Measurements from ENCODE around the gene TBC1D9. TPM values are rescaled to one million over a fixed set of nuclear protein-coding genes. Genes with fewer than 3 reads are reported as not detected.

The TBC1D9 gene
- polyA plus RNA-seq, 2 of the 4 experiments (the other 2 are of a cell fraction): 5.6 to 11.8 TPM

- DNase-seq (ENCODE audit: low read depth in 1 of 2, low spot score in 1 of 2) (no peak), FAIRE-seq (no peak), ATAC-seq (no peak)
- CTCF ChIA-PET: no interaction called here
- Histone ChIP-seq H3K4me2 (no peak overlapping the region), H3K27ac (no peak overlapping the region), H3K9me3 (no peaks in the 10 kb centered on the region), H3K4me1 (peaks cover 14% of the 10 kb centered on the region), H3K4me3 (no peak overlapping the region)
- TF ChIP-seq ZC3H11A (IDR thresholded peaks at IDR 0.05) (no peak), RCOR1 (IDR thresholded peaks at IDR 0.05; ENCODE audit: low read depth, low read length) (no peak), TFCP2L1 (CRISPR knock-in tag; IDR thresholded peaks at IDR 0.05) (no peak), RAD21 (conservative IDR thresholded peaks at IDR 0.05 in 1 of 2, IDR thresholded peaks at IDR 0.05 in 1 of 2) (no peak), ZFP36 (IDR thresholded peaks at IDR 0.05; ENCODE audit: borderline replicate concordance, partially characterized antibody) (no peak), FOSL2 (IDR thresholded peaks at IDR 0.05) (no peak), FOSL2 (CRISPR knock-in tag; IDR thresholded peaks at IDR 0.05) (no peak), FOSB (CRISPR knock-in tag; IDR thresholded peaks at IDR 0.05) (no peak), MAFK (IDR thresholded peaks at IDR 0.05; ENCODE audit: partially characterized antibody) (no peak), HOXB5 (CRISPR knock-in tag; IDR thresholded peaks at IDR 0.05) (no peak), SMC3 (IDR thresholded peaks at IDR 0.05) (no peak)
- TF ChIP-seq, protein P1, sequence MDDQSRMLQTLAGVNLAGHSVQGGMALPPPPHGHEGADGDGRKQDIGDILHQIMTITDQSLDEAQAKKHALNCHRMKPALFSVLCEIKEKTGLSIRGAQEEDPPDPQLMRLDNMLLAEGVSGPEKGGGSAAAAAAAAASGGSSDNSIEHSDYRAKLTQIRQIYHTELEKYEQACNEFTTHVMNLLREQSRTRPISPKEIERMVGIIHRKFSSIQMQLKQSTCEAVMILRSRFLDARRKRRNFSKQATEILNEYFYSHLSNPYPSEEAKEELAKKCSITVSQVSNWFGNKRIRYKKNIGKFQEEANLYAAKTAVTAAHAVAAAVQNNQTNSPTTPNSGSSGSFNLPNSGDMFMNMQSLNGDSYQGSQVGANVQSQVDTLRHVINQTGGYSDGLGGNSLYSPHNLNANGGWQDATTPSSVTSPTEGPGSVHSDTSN (IDR thresholded peaks at IDR 0.05): no peak
- 82% methylated on average over 4 of the region's 4 CpGs for WGBS (ENCODE audit: missing lambda C conversion rate)
- POLR2A ChIA-PET: no interaction called here
Observed at GRCh38 chr4:140735779-140736391, 20.3 kb downstream of the TBC1D9 start.

DNA sequence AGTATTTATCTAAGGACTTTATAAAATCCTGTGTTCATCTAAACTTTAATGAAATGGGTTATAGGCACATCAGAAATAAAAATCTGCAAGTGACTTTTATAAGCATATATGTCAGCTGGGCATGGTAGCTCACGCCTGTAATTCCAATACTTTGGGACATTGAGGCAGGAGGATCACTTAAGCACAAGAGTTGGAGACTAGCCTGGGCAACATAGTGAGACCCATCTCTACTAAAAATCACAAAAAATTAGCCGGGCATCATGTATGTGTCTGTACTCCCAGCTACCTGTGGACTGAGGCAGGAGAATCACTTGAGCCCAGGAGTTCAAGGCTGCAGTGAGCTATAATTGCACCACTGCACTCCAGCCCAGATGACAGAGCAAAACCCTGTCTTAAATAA, 20.9 kb downstream of the TBC1D9 start:
- H3K4me3 ChIP-seq: no peak overlapping the region
- FAIRE-seq (no peak), ATAC-seq (no peak), DNase-seq (ENCODE audit: low read depth in 1 of 2, low spot score in 1 of 2) (no peak)
- no peak overlapping the region for H3K4me2 ChIP-seq
- no peaks in the 10 kb centered on the region for H3K9me3 ChIP-seq
- peaks cover 8% of the 10 kb centered on the region for H3K4me1 ChIP-seq
- TF ChIP-seq PHF8 (IDR thresholded peaks at IDR 0.05; ENCODE audit: borderline replicate concordance, low read depth): no peak
- no peak for TF ChIP-seq NPAS2 (CRISPR knock-in tag; IDR thresholded peaks at IDR 0.05; ENCODE audit: borderline replicate concordance)
- TF ChIP-seq RCOR1 (IDR thresholded peaks at IDR 0.05; ENCODE audit: low read depth, low read length): no peak
- TF ChIP-seq KDM1A (IDR thresholded peaks at IDR 0.05; ENCODE audit: low read depth): no peak
- TF ChIP-seq RARB (CRISPR knock-in tag; IDR thresholded peaks at IDR 0.05): no peak
- no peak for TF ChIP-seq POLR2A (IDR thresholded peaks at IDR 0.05; ENCODE audit: low read length)
- TF ChIP-seq FOSB (CRISPR knock-in tag; IDR thresholded peaks at IDR 0.05): no peak
- TF ChIP-seq RFX5 (IDR thresholded peaks at IDR 0.05): no peak
- no peak for TF ChIP-seq GATA3 (IDR thresholded peaks at IDR 0.05; ENCODE audit: borderline replicate concordance)
- TF ChIP-seq BCL3 (IDR thresholded peaks at IDR 0.05): no peak
- TF ChIP-seq KDM5A (IDR thresholded peaks at IDR 0.05): no peak
- no peak for TF ChIP-seq ZC3H11A (IDR thresholded peaks at IDR 0.05)
- TF ChIP-seq SREBF2 (IDR thresholded peaks at IDR 0.05): no peak
- TF ChIP-seq CEBPB (IDR thresholded peaks at IDR 0.05): no peak
- ChIA-PET POLR2A (no interaction called here), CTCF (interaction anchor here (1.4 kb wide), 1 partner anchor 16 kb away, joined by 4 read pairs; no protein-coding TSS in a partner anchor)
- WGBS (ENCODE audit: missing lambda C conversion rate): 89% methylated on average over 2 of the region's 2 CpGs
- no peak overlapping the region for H3K27ac ChIP-seq

- no peak for DNase-seq (ENCODE audit: low read depth in 1 of 2, low spot score in 1 of 2)
- H3K4me1 ChIP-seq: peaks cover 20% of the 10 kb centered on the region
- CTCF ChIA-PET: no interaction called here
- ATAC-seq: no peak
- WGBS (ENCODE audit: missing lambda C conversion rate): 76% methylated on average over 2 of the region's 2 CpGs
- no peak overlapping the region for H3K4me2 ChIP-seq
- no peak overlapping the region for H3K27ac ChIP-seq
- FAIRE-seq: no peak
- TF ChIP-seq TP53 (CRISPR knock-in tag; IDR thresholded peaks at IDR 0.05) (no peak), HOXA7 (CRISPR knock-in tag; IDR thresholded peaks at IDR 0.05) (no peak), MAFK (IDR thresholded peaks at IDR 0.05; ENCODE audit: partially characterized antibody) (no peak), POLR2A (IDR thresholded peaks at IDR 0.05; ENCODE audit: low read length) (no peak), RFX5 (IDR thresholded peaks at IDR 0.05) (no peak), ZSCAN20 (CRISPR knock-in tag; IDR thresholded peaks at IDR 0.05) (no peak), HEYL (CRISPR knock-in tag; IDR thresholded peaks at IDR 0.05) (no peak), MAX (IDR thresholded peaks at IDR 0.05) (no peak), GATA3 (IDR thresholded peaks at IDR 0.05; ENCODE audit: borderline replicate concordance) (no peak), MYC (IDR thresholded peaks at IDR 0.05; ENCODE audit: borderline replicate concordance, low read length) (no peak), CBX8 (IDR thresholded peaks at IDR 0.05) (no peak), HOXB5 (CRISPR knock-in tag; IDR thresholded peaks at IDR 0.05) (no peak), ESRRA (IDR thresholded peaks at IDR 0.05; ENCODE audit: borderline replicate concordance, low read length) (no peak), BCL3 (IDR thresholded peaks at IDR 0.05) (no peak)
- H3K4me3 ChIP-seq: no peak overlapping the region
- no peaks in the 10 kb centered on the region for H3K9me3 ChIP-seq
- POLR2A ChIA-PET: no interaction called here
Observed at GRCh38 chr4:140732780-140733179, 23.4 kb downstream of the TBC1D9 start.
